GM18870 (cell line): Measurements from ENCODE around the gene GGT7.
"Not testable (repeated sequence)": the region's sequence is repeated elsewhere in the genome, so short reads cannot be mapped to it uniquely, and the experiment has no call there.

Source experiments
- ATAC-seq: cut with Tn5 transposase; IDR thresholded peaks from one replicate; pipeline ENCODE4 v1.9.1; 2021; ENCODE audit warnings: moderate library complexity; ENCODE audit not compliant: unreplicated experiment

Gene GGT7

DNA sequence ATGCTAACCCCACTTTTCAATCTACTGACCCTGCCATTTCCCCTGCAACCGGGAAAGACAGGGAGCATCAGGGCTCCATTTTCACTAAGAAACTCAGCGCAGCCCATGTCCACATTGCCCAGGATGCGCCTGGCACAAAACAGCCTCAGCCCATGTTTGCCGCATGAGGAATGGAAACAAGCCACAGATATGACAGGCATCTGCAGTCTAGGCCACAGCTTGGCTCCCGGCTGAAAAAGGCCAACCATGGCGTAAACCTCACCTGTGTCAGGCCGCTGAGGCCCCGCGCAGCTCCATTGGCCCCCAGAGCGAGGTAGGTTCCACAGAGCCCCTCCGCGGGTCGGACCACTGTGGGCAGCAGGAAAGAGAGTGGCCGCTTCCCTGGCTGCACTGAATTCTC is 21.7 kb downstream of the GGT7 start:
- ATAC-seq = no peak

DNA sequence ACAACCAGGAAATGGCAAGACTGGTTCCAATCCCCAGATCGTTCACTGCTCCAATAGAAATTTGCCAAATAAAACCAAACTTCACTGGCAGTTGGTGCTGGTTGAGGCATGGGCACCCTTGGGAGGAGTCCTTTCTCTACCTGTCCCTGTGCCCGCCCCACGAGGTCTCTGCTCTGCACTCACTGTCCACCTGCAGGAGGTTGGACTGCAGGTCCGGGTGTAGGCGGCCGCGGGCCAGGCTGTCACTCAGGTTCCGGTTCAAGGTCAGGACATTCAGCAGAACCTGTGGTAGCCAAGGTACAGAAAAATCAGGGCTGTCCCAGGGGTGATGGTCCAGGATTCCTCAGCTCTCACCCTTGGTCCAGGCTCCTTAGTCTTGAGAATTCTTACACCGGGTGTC is 22.9 kb downstream of the GGT7 start:
- ATAC-seq = no peak

DNA sequence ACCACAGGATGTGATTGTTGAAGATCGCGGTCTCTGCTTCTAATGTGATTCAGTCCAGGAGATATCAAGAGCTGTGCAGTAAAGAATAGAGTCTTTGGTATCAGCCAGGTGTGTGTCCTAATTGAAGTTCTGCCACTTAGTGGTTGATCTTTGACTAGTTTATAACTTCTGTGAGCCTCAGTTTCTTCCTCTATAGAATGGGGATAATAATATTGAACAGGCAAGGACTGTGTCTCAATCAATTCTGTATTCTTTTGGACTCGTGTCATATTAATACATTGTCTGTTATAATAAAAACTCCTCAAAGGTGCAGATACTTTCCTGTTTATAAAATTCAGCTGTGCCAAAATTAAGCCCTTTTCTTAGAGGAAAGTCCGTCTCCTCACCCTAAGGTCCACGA is 24.1 kb downstream of the GGT7 start:
- ATAC-seq = no peak

DNA sequence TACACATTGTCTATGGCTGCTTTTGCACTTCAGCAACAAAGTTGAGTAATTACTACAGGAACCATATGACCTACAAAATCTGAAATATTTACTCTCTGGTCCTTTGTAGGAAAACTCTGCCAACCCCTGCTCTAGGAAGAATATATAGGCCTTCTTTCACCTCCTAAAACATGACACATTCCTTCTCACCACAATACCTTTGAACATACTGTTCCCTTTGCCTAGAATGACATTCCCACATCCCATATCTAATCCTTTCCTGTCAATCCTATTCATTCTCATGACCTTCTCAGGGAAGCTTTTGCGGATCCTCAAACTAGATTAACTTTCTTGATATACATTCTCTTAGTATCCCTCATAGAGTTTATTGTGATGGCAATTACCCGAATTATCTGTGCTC is 29.2 kb downstream of the GGT7 start:
- ATAC-seq = no peak

DNA sequence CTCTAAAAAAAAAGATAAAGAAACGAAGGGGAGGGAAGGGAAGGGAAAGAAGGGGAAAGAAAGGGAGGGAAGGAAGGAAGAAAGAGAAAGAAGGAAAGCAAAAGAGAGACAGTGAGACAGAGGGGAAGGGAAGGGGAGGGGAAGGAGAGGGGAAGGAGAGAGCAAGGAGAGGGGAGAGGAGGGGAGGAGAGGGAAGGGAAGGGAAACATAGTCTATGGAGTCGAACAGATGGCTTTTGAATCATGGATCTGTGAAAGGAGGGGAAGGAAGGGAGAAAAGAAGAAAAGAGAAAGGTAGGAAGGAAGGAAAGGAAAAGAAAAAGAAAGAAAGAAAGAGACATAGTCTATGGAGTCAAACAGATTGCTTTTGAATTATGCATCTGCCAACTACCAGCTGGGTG is 30.5 kb downstream of the GGT7 start:
- no peak for ATAC-seq

DNA sequence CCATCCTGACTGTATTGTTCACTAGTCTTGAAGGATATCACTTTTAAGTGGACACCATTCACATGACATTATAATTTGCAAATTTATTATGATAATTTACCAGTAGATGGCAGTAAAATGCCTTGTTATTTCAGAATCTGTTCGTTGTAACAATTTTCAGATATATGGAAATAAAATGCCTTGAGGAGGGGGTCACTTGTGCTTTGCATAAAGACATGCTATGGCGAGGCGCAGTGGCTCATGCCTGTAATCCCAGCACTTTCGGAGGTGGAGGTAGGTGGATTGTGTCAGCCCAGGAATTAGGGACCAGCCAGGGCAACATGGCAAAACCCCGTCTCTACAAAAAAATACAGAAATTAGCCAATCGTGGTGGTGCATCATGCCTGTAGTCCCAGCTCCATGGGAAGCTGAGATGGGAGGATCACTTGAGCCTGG is 38.2 kb downstream of the GGT7 start:
- ATAC-seq = no peak

DNA sequence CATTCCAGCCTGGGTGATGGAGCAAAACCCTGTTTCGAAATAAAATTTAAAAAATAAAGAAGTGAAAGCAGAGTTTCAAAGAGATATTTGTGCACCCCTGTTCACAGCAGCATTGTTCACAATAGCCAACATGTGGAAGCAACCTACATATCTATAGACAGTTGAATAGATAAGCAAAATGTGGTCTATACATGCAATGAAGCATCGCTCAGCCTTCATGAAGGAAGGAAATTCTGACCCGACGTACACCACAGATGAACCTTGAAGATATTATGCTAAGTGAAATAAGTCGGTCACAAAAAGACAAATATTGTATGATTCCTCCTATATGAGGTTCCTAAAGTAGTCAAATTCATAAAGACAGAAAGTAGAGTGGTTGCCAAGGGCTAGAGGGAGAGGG is 40.7 kb downstream of the GGT7 start:
- ATAC-seq = no peak

DNA sequence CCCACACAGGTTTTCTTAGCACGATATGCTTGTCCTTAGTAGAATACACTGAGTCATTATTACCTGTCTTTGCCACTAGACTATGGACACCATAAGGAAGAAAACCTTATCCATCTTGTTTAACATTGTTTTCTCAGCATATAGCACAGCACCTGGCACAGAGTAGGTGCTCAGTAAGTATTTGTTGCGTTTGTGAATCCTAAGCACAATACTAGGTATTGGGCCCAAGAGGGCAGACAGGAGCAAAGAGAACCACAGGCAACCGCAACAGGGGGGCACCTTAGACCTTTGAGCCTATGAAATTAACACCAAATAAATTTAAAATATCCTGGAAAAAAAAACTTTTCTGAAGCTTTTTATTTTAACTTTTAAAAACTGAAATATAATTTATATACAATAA is 43.5 kb downstream of the GGT7 start:
- no peak for ATAC-seq

DNA sequence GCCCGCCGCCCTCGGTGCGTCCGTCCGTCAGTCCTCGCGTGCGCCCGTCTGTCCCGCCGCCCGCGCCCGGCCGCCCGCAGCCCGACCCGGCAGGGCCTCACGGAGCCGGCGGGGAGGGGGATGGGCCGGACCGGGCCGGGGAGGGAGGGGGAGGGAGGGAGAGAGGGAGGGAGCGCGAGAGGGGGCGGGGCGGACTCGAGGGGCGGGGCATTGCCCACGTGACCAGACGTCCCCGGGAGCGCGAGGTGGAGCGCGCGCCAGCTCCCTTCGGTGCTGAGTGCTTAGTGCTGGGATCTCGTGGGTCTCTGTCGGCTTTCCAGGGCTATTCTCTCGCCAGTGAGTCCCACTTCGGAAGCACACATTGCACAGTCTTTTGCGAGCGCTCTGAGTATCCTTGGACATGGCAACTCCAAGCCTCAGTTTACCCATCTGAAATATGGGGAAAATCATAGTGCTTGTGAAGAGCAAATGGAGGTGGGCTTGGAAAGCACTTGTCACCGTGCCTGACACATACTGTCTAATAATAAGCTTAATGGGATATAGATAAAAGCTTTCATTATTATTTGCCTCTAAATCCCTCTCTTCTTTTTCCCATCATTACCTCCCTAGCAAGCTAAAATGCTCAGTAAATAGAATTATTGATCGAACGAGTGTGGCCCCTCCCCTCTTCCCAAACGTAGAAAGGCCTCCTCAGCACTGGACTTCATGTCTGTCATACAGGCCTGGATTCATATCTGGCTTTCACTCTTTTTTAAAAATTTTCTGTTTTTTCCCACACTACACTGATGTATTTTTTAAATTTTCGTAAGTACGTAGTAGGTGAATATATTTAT is 46.9 kb downstream of the GGT7 start, which contains the start of gene NCOA6:
Gene NCOA6 (minus strand): TSS at position 122 of the 833 bp plus-strand sequence. CDS start 43,296 bp downstream, outside the sequence.
- no peak for ATAC-seq

DNA sequence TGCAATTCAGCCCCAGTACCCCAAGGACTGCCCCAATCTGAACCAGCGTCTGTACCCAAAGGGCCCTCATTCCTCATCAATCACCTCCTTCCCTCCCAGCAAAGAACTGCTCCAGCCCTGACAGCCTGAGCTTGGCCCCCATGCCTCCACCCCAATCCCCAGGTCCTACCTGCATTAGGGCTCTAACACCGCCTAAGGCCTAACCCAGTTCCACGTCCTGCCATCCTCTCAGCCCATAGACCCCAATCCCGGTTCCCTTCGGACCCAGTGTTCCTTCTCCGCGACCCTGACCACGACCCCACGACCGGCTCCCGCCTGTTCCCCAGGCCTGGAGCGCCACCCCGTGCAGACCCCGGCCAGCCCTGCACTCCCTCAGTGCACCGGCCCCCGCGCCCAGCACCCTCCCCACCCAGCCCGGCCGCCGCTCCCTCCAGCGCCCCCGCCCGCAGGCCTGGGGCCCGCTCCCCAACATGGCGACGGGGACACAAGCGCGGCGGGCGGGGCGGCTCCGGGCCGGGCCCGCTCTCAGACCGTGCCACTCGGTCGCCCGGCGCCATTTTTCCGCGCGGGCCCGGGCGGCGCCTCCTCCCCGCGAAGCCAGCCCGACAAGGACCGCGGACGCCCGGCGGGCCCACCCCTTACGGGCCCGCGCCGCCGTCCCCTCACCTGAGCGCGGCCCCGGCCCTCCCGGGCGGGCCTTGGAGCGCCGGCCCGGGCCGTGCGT is 47.7 kb downstream of the GGT7 start:
- ATAC-seq = no peak

DNA sequence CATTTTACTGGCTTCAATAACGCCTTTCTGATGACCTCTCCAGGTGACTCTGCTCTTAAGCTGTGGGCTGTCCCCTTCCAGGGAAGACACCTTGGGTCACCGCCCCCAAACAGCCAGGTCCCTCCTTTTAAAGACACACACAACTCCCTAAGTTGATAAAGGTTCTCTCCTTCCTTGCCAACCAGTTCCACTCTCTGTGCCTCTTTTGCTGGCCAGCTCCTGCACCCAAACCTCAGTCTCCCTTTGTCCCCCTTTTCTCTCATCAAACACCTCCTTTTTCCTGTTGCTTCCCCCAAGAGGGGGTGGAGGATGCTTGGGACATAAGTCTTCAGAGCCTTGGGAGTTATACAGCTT is 48.2 kb downstream of the GGT7 start:
- ATAC-seq = no peak

DNA sequence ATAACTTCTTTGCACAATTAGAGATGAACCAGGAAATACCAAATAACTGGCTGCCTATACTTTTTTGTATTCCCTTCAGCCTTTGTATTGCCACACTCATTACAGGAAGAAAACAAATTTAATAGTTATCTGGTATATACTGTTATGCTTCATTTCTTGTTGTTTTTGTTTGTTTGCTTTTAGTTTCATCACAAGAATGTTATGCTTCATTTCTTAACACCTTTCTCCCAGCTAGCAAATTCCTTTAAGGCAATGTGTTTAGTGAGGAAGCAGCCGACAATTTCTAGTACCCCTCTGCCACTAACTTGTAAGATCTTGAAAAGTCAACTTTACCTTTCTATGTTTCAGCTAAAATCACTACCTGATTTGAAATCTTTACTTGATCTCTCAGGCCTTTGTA is 48.6 kb downstream of the GGT7 start:
- no peak for ATAC-seq

DNA sequence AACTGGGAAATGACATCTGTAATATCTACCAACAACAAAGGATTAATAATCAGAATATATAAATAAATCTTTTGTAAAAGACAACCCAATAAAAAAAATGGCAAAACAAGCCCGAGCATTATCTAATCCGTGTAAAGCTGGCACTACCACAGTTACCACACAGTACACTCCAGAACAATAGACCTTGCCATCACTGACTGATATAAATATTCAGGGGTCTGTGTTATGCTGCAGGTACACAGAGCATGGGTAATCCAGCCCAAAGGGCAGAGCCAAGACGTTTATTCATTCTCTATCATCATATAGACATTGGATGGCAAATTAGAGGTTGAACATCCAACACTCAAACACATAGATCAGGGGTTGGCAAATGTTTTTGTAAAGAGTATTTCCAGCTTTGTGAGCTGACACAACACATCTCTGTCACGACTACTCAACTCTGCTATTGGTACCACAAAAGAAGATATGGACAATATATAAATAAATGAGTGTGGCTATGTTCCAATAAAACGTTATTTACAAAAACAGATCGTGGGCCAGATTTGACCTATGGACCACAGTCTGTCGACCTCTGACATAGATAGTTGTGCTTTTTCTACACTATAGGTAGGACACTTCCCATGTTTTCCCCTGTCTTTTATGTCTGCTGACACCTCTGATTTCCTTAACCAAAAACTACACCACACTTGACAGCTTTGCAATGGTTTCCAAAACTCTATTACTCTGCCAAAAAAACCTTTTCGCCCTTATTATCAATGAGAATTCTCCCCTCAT is 51.7 kb downstream of the GGT7 start:
- ATAC-seq = no peak

DNA sequence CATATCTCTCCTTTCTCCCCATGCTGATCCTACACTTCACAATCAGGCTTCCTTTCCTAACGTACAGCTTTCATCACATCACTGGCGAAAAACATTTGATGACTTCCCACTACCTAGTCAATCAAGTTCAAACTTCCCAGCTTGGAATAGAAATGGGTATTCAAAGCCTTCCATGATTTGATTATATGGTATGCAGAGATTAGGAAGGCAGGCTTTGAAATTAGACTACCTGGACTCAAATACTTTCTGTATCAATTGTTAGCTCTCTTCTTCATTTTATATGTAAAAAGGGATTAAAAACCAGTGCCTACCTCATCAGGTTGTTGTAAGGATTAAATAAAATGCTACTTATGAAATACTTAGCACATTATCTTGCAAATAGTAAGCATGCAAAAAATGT is 54.9 kb downstream of the GGT7 start:
- ATAC-seq = no peak

DNA sequence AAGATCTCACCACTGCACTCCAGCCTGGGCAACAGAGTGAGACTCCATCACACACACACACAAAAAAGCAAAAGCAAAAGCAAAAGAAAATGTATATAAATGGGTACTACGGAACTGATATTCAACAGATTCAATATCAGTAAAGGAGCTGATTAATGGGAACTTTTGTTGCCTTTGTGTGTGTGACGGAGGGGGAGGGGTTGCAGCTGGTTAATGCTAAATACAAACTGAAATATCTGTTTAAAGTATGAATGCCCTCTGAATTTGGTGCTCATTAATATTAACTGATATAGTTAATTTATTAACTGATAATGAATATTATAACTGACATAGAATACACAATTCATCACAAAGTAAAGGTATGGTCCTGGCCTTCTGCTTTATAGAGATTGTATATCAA is 55.6 kb downstream of the GGT7 start:
- ATAC-seq = no peak

DNA sequence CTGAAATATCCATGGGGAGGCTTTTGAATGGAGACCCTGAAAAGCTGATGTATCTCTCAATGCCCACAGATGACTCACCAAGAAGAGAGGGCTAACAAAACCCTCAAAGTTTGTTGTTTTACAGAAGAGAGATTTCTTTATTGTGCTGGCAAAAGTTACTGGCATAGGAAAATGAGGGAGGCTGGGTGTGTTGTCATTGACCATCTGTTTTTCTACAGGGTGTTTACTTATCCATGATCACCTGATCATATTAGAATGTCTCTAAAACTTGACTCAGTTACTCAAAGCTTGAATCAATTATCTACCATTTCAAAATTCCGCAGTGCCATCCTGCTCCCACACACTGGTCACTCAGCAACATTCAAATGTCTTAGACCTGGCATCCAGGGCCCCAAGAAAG is 57.0 kb downstream of the GGT7 start:
- no peak for ATAC-seq

DNA sequence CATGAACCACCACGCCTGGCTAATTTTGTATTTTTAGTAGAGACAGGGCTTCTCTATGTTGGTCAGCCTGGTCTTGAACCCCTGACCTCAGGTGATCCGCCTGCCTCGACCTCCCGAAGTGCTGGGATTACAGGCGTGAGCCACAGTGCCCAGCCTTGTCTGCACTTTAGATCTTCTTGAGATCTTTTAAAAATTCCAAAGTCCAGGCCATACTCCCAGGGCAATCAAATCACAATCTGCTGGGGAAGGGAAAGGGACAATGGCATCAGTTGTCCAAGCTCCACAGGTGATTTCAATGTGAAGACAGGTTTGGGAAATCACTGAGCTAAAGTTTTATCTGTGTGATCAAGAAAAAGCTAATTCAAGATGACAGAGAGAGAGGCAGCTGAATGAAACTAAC is 64.1 kb downstream of the GGT7 start:
- no peak for ATAC-seq

DNA sequence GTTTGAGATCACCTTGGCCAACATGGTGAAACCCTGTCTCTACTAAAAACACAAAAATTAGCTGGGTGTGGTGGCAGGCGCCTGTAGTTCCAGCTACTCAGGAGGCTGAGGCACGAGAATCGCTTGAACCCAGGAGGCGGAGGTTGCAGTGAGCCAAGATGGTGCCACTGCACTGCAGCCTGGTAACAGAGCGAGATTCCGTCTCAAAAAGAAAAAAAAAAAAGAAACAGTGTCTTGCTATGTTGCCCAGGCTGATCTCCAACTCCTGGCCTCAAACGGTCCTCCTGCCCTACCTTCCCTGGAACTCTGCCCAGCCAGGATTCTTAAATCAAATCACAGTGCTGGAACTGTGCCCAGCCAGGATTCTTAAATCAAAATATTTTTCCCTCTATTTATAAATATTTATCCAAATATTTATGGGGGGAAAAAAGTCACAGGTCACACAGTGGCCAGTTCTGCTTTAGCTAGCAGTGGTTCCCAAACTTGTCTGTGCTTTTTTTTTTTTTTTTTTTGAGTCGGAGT is 64.7 kb downstream of the GGT7 start:
- ATAC-seq = not testable (repeated sequence)

DNA sequence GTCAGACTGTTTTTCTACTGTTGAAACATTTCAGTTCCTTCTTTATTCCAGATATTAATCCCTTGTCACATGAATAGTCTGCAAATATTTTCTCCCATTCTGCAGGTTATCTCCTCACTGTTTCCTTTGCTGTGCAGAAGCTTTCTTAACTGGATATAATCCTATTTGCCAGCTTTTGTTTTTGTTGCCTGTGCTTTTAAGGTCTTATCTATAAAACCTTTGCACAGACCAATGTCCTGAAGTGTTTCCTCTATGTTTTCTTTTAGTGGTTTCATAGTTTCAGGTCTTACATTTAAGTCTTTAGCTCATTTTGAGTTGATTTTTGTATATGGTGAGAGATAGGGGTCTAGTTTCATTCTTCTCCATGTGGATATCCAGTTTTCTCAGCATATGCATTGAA is 66.4 kb downstream of the GGT7 start:
- no peak for ATAC-seq

DNA sequence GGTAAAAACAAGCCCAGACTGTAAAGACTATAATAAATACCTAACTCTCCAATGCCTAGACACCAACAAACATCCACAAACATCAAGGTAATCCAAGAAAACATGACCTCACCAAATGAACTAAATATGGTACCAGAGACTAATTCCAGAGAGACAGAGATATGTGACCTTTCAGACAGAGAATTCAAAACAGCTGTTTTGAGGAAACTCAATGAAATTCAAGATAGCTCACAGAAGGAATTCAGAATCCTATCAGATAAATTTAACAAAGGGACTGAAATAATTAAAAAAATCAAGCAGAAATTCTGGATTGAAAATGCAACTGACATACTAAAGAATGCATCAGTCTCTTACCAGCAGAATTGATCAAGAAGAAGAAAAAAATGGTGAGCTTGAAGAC is 73.8 kb downstream of the GGT7 start:
- no peak for ATAC-seq

DNA sequence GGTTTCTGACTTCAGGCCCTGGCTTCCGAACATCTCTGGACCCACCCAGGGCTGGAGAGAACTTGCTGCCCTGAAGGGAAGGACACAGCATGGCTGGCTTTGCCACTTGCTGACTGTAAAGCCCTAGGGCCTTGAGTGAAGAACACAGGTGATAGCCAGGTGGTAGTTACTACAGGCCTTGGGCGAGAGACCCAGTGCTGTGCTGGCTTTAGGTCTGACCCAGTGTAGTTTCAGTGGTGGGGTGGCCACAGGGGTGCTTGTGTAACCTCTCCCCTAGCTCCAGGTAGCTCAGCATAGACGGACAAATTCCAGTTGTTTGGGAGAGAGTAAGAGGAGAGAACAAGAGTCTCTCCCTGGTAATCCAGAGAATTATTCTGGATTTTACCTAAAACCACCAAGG is 74.3 kb downstream of the GGT7 start:
- no peak for ATAC-seq
